ENCODE data around the gene IL1B. TPM values are rescaled to one million over a fixed set of nuclear protein-coding genes. Genes with fewer than 3 reads are reported as not detected.

The IL1B gene
- total and polyA plus RNA-seq, 2 of the 8 experiments (the other 6 are each of a cell fraction or from before 2014, with no cell fraction given), result not detected

GRCh38 chr2:112798979-112799975 is 37.3 kb downstream of the IL1B start (continued):
- TF ChIP-seq POLR2AphosphoS5 (IDR thresholded peaks at IDR 0.05; ENCODE audit: low read depth, low read length) (no peak), BRCA1 (IDR thresholded peaks at IDR 0.05; ENCODE audit: low read depth, low read length) (no peak), POU5F1 (IDR thresholded peaks at IDR 0.05; ENCODE audit: low read depth, low read length) (no peak)

Measured in H1 (cell line).